Measurements from ENCODE around the gene RAD51B. TPM values are rescaled to one million over a fixed set of nuclear protein-coding genes. Genes with fewer than 3 reads are reported as not detected.

RAD51B gene
- total RNA-seq, 1 experiment from 2014 or later = 16.7 TPM

GRCh38 chr14:67963545-67963944, 144.0 kb downstream of the RAD51B start:
- H3K27ac ChIP-seq (ENCODE audit: insufficient read length, low read depth, low read length) = no peak overlapping the region
- Mint-ChIP-seq H3K36me3 (ENCODE audit: insufficient read depth in 1 of 3, low read depth in 3 of 3) (peaks cover 21 to 22% (median 21%) of the 10 kb centered on the region in 3 experiments), H3K4me3 (no peak overlapping the region), H3K27ac (no peak overlapping the region), H3K4me1 (peaks cover 4% of the 10 kb centered on the region in 2 experiments; a peak in 2 of 4 replicates), H3K27me3 (ENCODE audit: low read depth) (no peaks in the 10 kb centered on the region), H3K9me3 (peaks cover 20 to 21% of the 10 kb centered on the region in 2 experiments)
- no peak overlapping the region for H2AFZ ChIP-seq (ENCODE audit: low read length)
- no peak overlapping the region for H2BK20ac ChIP-seq (ENCODE audit: low read depth, low read length, poor library complexity, severe bottlenecking)
- H2AK5ac ChIP-seq (ENCODE audit: insufficient read length, low read length) = no peak overlapping the region
- no peak for DNase-seq
- no peaks in the 10 kb centered on the region for H4K20me1 ChIP-seq (ENCODE audit: control insufficient read depth, insufficient read depth, insufficient read length)
- H3K9ac ChIP-seq (ENCODE audit: extremely low read depth, insufficient read length, low read length) = no peak overlapping the region
- no peaks in the 10 kb centered on the region for H3K27me3 ChIP-seq (ENCODE audit: insufficient read depth, low read length)
- H2BK15ac ChIP-seq (ENCODE audit: low read depth, low read length) = no peak overlapping the region
- no peaks in the 10 kb centered on the region for H3K79me1 ChIP-seq (ENCODE audit: insufficient read depth, low read depth, low read length, poor library complexity, severe bottlenecking)
- H3T11ph ChIP-seq (ENCODE audit: low read length) = no peak overlapping the region
- no peak overlapping the region for H2BK12ac ChIP-seq (ENCODE audit: insufficient read length, low read depth, low read length)
- no peak overlapping the region for H3K4ac ChIP-seq (ENCODE audit: low read depth, low read length)
- no peak overlapping the region for H3K23ac ChIP-seq (ENCODE audit: insufficient read length, low read depth, low read length)
- H4K5ac ChIP-seq (ENCODE audit: insufficient read length, low read depth, low read length) = no peak overlapping the region
- H3K18ac ChIP-seq (ENCODE audit: insufficient read length, low read depth, low read length) = no peak overlapping the region
- H4K91ac ChIP-seq (ENCODE audit: insufficient read length, low read depth, low read length) = no peak overlapping the region
- H3K14ac ChIP-seq (ENCODE audit: insufficient read depth, low read length) = no peak overlapping the region
- no peaks in the 10 kb centered on the region for H3K79me2 ChIP-seq (ENCODE audit: insufficient read depth, low read length)
- no peak overlapping the region for H3K56ac ChIP-seq (ENCODE audit: insufficient read length, low read depth, low read length)
- WGBS (ENCODE audit: extremely low coverage, insufficient read length, low lambda C conversion rate) = no CpG with 5 or more reads among the region's 2 CpGs
- H2BK5ac ChIP-seq (ENCODE audit: insufficient read length, low read length) = no peak overlapping the region
- no peak for TF ChIP-seq CTCF (conservative IDR thresholded peaks at IDR 0.05)
- no peaks in the 10 kb centered on the region for H3K9me3 ChIP-seq (ENCODE audit: control insufficient read depth, low read depth, low read length)
- H4K8ac ChIP-seq (replicated peaks; ENCODE audit: insufficient read length, low read depth, low read length) = no peak overlapping the region
- H3K23me2 ChIP-seq (ENCODE audit: insufficient read length, low read depth, low read length, poor library complexity, severe bottlenecking) = no peaks in the 10 kb centered on the region
- no peak overlapping the region for H2BK120ac ChIP-seq (ENCODE audit: low read depth, low read length, poor library complexity, severe bottlenecking)
- H3K4me1 ChIP-seq (ENCODE audit: insufficient read depth, low read length) = no peaks in the 10 kb centered on the region
- no peak overlapping the region for H3K4me2 ChIP-seq (ENCODE audit: insufficient read depth, insufficient read length, low read length)
